ENCODE results near the gene FAM200B.

GRCh38 chr4:15665753-15666365 lies 15.8 kb upstream of the FAM200B start:
- no peak for TF ChIP-seq USF1 (IDR thresholded peaks at IDR 0.05)
- TF ChIP-seq EP300 (IDR thresholded peaks at IDR 0.05; ENCODE audit: borderline replicate concordance): no peak
- no peak for TF ChIP-seq YY1 (IDR thresholded peaks at IDR 0.05; ENCODE audit: low read depth)
- no peak for TF ChIP-seq ZBTB7A (IDR thresholded peaks at IDR 0.05; ENCODE audit: low read depth)
- 0 out of 2 replicates have a peak, but pooled peaks have one; percentile 5 for TF ChIP-seq CEBPB (IDR thresholded peaks at IDR 0.05)
- TF ChIP-seq TAF1 (IDR thresholded peaks at IDR 0.05; ENCODE audit: low read depth): no peak
- no peak for TF ChIP-seq REST (IDR thresholded peaks at IDR 0.05; ENCODE audit: low read depth)
- TF ChIP-seq NFIC (IDR thresholded peaks at IDR 0.05): no peak
